Neural cell (in vitro differentiated cells): ENCODE data around the gene A2M. TPM values are rescaled to one million over a fixed set of nuclear protein-coding genes. Genes with fewer than 3 reads are reported as not detected.

Experiments used
- H2AFZ ChIP-seq: fragments of 200-600, 300-800 bp; sonication (generic), shearing (Covaris generic); 2 replicates; pipeline ENCODE4 v1.6.0; 2014; ENCODE audit warnings: low read depth, mild to moderate bottlenecking, antibody characterized with exemption, low read length, moderate library complexity
- H3F3A ChIP-seq: fragments of 200-600 bp; shearing (Covaris generic); 2 replicates; pipeline ENCODE4 v1.6.1; 2016; ENCODE audit warnings: mild to moderate bottlenecking, moderate library complexity, mixed read lengths, antibody characterized with exemption, low read length; ENCODE audit not compliant: insufficient read depth, poor library complexity, severe bottlenecking
- H3K27ac ChIP-seq: fragments of 200-600, 300-800 bp; sonication (generic), shearing (Covaris generic); 2 replicates; pipeline ENCODE4 v1.5.1; 2014; ENCODE audit warnings: mild to moderate bottlenecking, low read length, moderate library complexity
- H3K27me3 ChIP-seq: fragments of 300-800, 200-600 bp; sonication (generic), shearing (Covaris generic); 2 replicates; pipeline ENCODE4 v1.6.0; 2014; ENCODE audit warnings: mild to moderate bottlenecking, low read depth, low read length, moderate library complexity; ENCODE audit not compliant: insufficient read depth
- H3K36me3 ChIP-seq: fragments of 300-800, 200-600 bp; sonication (generic), shearing (Covaris generic); 2 replicates; pipeline ENCODE4 v1.5.1; 2014; ENCODE audit warnings: mild to moderate bottlenecking, antibody characterized with exemption, low read length, moderate library complexity; ENCODE audit not compliant: insufficient read depth
- H3K4me2 ChIP-seq: fragments of 300-800, 200-600 bp; sonication (generic), shearing (Covaris generic); 2 replicates; pipeline ENCODE4 v1.6.0; 2014; ENCODE audit warnings: mild to moderate bottlenecking, low read length
- H3K4me3 ChIP-seq: fragments of 300-800, 200-600 bp; sonication (generic), shearing (Covaris generic); 2 replicates; pipeline ENCODE4 v1.5.1; 2014; ENCODE audit warnings: mild to moderate bottlenecking, low read length, moderate library complexity
- H3K79me2 ChIP-seq: fragments of 200-600 bp; shearing (Covaris generic); replicated peaks from 2 replicates; pipeline ENCODE4 v1.6.0; 2014; ENCODE audit warnings: mild to moderate bottlenecking, low read length, moderate library complexity; ENCODE audit not compliant: insufficient read depth
- H3K9ac ChIP-seq: fragments of 300-800, 200-600 bp; sonication (generic), shearing (Covaris generic); 2 replicates; pipeline ENCODE4 v1.6.1; 2016; ENCODE audit warnings: mild to moderate bottlenecking, low read length, mixed read lengths
- H3K9me2 ChIP-seq: fragments of 200-600 bp; shearing (Covaris generic); 2 replicates; pipeline ENCODE4 v1.6.1; 2016; ENCODE audit warnings: mild to moderate bottlenecking, low read length, mixed read lengths; ENCODE audit not compliant: insufficient read depth
- H3K9me3 ChIP-seq: fragments of 200-600, 300-800 bp; sonication (generic), shearing (Covaris generic); 2 replicates; pipeline ENCODE4 v1.6.1; 2016; ENCODE audit warnings: mild to moderate bottlenecking, mixed run types, low read length, moderate library complexity, mixed read lengths
- H4K20me1 ChIP-seq: fragments of 200-600 bp; shearing (Covaris generic); 2 replicates; pipeline ENCODE4 v1.6.1; 2016; ENCODE audit warnings: mild to moderate bottlenecking, mixed run types; ENCODE audit not compliant: insufficient read depth
- CTCF ChIP-seq: fragments of 450-650 bp; IDR thresholded peaks from 2 replicates; pipeline ENCODE4 v1.5.1; 2014; ENCODE audit warnings: antibody characterized with exemption, mild to moderate bottlenecking, moderate library complexity; ENCODE audit not compliant: poor library complexity, severe bottlenecking
- EP300 ChIP-seq: fragments of 450-650 bp; conservative IDR thresholded peaks from 2 replicates; pipeline ENCODE4 v1.6.1; 2014; ENCODE audit warnings: antibody characterized with exemption, mild to moderate bottlenecking, moderate library complexity; ENCODE audit not compliant: poor library complexity, severe bottlenecking
- EZH2 ChIP-seq: fragments of 200-600, 300-800 bp; shearing (Covaris generic), sonication (generic); IDR thresholded peaks from 2 replicates; pipeline ENCODE4 v1.6.1; 2014; ENCODE audit warnings: antibody characterized with exemption, low read length, borderline replicate concordance, mild to moderate bottlenecking; ENCODE audit not compliant: insufficient read depth, poor library complexity, severe bottlenecking
- MXI1 ChIP-seq: fragments of 450-650 bp; conservative IDR thresholded peaks from 2 replicates; pipeline ENCODE4 v1.6.1; 2014; ENCODE audit warnings: antibody characterized with exemption, mild to moderate bottlenecking; ENCODE audit not compliant: poor library complexity, severe bottlenecking
- POLR2AphosphoS5 ChIP-seq: IDR thresholded peaks from 2 replicates; pipeline ENCODE4 v1.6.1; 2012
- RAD21 ChIP-seq: fragments of 450-650 bp; conservative IDR thresholded peaks from 2 replicates; pipeline ENCODE4 v1.6.1; 2014; ENCODE audit warnings: antibody characterized with exemption, mild to moderate bottlenecking, moderate library complexity
- REST ChIP-seq: IDR thresholded peaks from 2 replicates; pipeline ENCODE4 v1.6.1; 2012; ENCODE audit warnings: borderline replicate concordance
- SMC3 ChIP-seq: fragments of 450-650 bp; conservative IDR thresholded peaks from 2 replicates; pipeline ENCODE4 v1.6.1; 2014; ENCODE audit warnings: antibody characterized with exemption, mild to moderate bottlenecking, moderate library complexity; ENCODE audit not compliant: poor library complexity
- TAF1 ChIP-seq: IDR thresholded peaks from 2 replicates; pipeline ENCODE4 v1.6.1; 2012; ENCODE audit warnings: low read depth
- polyA plus RNA-seq: library from polyadenylated mRNA; depleted of rRNA; stranded (reverse); fragments of >200 nt; gene quantifications from 2 replicates; pipeline ENCODE4 v1.2.3, GENCODE V29; 2014

A2M gene
- polyA plus RNA-seq, 1 donor from 2014 or later: 0.09 TPM

GRCh38 chr12:9076733-9077132 lies 39.0 kb downstream of the A2M start:
- Histone ChIP-seq H3K79me2 (no peaks in the 10 kb centered on the region), H3K4me2 (no peak overlapping the region), H3K9ac (no peak overlapping the region), H3K27me3 (no peaks in the 10 kb centered on the region), H4K20me1 (no peaks in the 10 kb centered on the region), H3K36me3 (no peaks in the 10 kb centered on the region), H3K9me3 (no peaks in the 10 kb centered on the region), H3F3A (no peaks in the 10 kb centered on the region), H3K9me2 (no peaks in the 10 kb centered on the region), H3K27ac (no peak overlapping the region), H2AFZ (no peak overlapping the region), H3K4me3 (no peak overlapping the region)
- TF ChIP-seq EP300: no peak
- TF ChIP-seq MXI1: no peak
- no peak for TF ChIP-seq RAD21
- TF ChIP-seq CTCF: no peak
- TF ChIP-seq REST: no peak
- TF ChIP-seq EZH2: no peak
- TF ChIP-seq SMC3: no peak
- no peak for TF ChIP-seq POLR2AphosphoS5
- TF ChIP-seq TAF1: no peak

- no peak overlapping the region for H3K4me3 ChIP-seq
- no peaks in the 10 kb centered on the region for H4K20me1 ChIP-seq
- H3K79me2 ChIP-seq: no peaks in the 10 kb centered on the region
- H3K9me3 ChIP-seq: no peaks in the 10 kb centered on the region
- no peak overlapping the region for H3K4me2 ChIP-seq
- H3K27me3 ChIP-seq: no peaks in the 10 kb centered on the region
- no peak overlapping the region for H2AFZ ChIP-seq
- H3K9me2 ChIP-seq: no peaks in the 10 kb centered on the region
- no peaks in the 10 kb centered on the region for H3K36me3 ChIP-seq
- H3K27ac ChIP-seq: no peak overlapping the region
- TF ChIP-seq EZH2: no peak
- TF ChIP-seq MXI1: no peak
- no peak for TF ChIP-seq REST
- no peak for TF ChIP-seq EP300
- TF ChIP-seq CTCF: no peak
- no peak for TF ChIP-seq RAD21
- no peak for TF ChIP-seq POLR2AphosphoS5
- no peak for TF ChIP-seq TAF1
- TF ChIP-seq SMC3: no peak
- no peak overlapping the region for H3K9ac ChIP-seq
- H3F3A ChIP-seq: no peaks in the 10 kb centered on the region
Measured at GRCh38 chr12:9075138-9075535, 40.6 kb downstream of the A2M start.
